ENCODE results near the gene E2F4.

DNA sequence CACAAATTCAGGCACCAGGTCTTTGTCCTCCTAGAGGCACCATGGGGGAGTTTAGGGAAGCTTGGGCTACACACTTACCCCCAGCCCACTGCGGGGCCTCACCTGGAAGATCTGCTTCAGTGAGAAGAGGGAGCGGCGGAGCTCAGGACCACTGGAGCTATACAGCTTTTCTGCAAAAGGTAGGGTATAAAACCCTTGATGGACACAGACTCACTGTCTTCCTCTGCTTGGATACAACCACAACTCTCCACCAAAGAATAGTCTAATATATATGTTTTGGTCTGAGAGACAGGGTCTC is 46.3 kb downstream of the E2F4 start:
- TF ChIP-seq, protein P1, sequence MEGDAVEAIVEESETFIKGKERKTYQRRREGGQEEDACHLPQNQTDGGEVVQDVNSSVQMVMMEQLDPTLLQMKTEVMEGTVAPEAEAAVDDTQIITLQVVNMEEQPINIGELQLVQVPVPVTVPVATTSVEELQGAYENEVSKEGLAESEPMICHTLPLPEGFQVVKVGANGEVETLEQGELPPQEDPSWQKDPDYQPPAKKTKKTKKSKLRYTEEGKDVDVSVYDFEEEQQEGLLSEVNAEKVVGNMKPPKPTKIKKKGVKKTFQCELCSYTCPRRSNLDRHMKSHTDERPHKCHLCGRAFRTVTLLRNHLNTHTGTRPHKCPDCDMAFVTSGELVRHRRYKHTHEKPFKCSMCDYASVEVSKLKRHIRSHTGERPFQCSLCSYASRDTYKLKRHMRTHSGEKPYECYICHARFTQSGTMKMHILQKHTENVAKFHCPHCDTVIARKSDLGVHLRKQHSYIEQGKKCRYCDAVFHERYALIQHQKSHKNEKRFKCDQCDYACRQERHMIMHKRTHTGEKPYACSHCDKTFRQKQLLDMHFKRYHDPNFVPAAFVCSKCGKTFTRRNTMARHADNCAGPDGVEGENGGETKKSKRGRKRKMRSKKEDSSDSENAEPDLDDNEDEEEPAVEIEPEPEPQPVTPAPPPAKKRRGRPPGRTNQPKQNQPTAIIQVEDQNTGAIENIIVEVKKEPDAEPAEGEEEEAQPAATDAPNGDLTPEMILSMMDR (IDR thresholded peaks at IDR 0.05; ENCODE audit: control extremely low read depth in 1 of 3, insufficient read depth in 1 of 3, low read depth in 1 of 3, low read length in 3 of 3) = no peak
- no peak for TF ChIP-seq SIX5 (IDR thresholded peaks at IDR 0.05; ENCODE audit: low read depth, low read length)
